GM19099 (cell line): Measurements from ENCODE around the gene TTLL8.

Source experiments
- POLR2A ChIP-seq: IDR thresholded peaks from 3 replicates; pipeline ENCODE4 v1.6.1; 2011; ENCODE audit warnings: low read depth; ENCODE audit not compliant: insufficient read length; ENCODE audit errors: extremely low read depth

TTLL8 gene

DNA sequence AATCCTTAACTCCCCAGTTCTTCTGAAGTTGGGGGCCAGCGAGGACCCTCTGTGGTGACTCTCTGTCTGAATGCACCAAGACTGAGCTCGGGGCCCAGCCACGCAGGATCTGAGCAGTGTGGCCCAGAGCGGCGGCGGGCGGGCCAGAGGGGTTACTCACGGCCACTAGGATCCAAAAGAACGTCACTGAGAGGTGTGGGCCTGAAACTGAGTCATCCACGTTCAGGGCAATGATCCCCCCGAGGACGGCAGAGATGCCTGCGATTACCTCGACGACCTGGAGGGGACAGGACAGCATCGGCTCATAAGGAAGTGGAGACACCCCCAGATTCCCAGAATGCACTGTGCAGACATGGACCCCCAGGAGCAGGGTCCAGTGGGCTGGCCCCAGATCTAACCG lies 16.0 kb upstream of the TTLL8 start:
- no peak for TF ChIP-seq POLR2A

DNA sequence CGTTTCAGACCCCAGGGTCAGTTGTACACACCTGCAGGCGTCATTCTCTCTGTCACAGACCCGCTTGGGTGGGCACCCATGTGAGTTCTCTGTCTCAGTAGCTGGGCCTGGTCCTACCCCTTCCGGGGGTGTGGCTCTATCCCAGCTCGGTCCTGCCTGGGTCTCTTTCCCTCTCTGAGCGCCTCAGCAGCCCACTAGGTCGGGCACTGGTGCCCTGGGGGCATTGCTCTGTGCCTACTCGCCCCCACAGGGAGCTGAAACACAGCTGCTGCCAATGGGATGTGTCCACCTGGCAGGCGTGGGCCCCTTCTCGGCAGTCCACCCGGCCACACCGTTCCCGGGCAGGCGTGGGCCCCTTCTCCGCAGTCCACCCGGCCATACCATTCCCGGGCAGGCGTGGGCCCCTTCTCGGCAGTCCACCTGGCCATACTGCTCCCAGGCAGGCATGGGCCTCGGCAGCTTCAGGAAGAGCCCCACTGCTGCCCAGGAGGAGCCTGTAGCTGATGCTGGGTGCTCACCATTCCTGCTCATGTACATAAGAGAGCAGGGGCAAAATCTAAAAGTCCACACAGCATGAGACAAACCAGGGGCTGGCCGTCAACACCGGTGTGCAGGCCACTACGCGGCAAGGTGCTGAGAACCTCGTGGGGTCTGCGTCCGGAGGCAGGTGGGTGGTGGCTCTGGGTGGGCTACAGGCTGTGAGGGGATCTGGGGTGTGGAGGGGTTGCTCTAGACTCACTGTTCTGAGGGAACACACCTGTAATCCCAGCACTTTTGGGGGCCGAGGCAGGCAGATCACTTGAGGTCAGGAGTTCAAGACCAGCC lies 14.8 kb upstream of the TTLL8 start:
- no peak for TF ChIP-seq POLR2A

DNA sequence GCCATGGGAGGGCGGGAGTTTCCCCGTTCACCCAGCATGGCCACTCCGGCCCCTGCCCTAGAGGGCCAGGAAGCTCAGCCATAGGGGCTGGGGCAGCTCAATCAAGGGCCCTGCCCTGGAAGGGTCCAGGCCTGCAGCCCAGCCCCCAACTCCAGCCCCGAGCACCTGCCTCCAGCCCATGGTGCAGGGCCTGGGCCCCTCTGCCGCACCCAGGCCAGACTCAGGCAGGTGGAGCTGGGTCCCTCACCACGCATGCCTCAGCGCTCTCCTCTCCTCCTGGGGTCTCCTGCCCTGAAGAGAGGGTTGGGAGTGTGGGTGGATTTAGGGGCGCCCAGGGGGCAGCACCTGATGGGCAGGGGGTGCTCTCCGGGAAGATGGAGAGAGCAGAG lies 14.1 kb upstream of the TTLL8 start:
- no peak for TF ChIP-seq POLR2A

DNA sequence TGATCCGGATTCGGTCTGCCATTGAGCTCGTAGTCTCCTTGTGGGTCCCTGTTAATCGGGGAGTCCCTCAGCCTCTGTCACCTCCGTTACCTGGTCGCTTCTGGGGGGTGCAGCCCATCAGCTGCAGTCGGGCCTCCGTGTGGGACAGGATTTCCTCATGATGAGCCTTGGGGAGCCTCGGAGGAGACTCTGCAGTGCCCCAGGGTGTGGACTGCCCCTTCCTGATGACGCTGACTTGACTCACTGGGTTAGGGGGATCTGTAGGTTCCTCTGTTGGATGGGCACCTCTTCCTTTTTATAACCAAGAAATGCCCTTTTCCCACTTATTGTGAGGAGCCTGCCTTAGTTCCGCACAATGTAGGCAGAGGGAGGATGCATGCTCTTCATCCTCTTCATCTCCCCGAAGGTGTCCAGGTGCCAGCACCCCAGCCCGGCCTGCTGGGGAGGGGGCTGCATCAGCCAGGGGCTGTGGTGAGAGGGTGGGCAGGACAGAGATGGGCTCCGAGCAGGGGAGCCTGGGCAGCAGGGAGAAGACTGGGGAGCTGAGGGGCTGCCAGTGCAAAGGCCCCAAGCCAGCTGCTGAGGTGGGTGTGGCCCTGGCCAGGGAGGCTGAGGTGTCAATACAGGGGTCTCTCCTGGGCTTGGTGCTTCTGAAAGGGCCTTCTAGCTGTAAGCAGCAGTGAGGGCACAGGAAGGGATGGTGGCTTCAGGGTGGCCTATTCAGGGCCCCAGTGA lies 13.5 kb upstream of the TTLL8 start:
- TF ChIP-seq POLR2A, result no peak

DNA sequence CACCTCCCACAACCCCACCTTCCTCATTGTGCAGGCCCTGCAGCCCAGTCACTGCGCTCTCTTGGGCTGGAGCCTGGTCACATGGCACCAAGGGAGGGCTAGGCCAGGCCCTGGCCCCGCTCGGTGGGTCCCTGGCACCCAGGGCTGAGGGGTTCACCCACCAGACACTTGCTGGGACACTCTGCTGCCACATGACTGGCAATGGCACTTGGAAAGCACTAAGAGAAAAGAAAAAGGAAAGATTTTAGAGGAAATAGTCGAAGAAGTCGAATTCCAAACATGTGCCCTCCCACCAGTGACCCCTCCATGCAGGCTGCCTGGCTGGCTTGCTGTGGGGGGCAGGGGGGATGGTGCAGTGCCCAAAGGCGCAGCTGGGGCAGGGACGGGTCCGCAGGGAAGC lies 12.3 kb upstream of the TTLL8 start:
- TF ChIP-seq POLR2A, result no peak

DNA sequence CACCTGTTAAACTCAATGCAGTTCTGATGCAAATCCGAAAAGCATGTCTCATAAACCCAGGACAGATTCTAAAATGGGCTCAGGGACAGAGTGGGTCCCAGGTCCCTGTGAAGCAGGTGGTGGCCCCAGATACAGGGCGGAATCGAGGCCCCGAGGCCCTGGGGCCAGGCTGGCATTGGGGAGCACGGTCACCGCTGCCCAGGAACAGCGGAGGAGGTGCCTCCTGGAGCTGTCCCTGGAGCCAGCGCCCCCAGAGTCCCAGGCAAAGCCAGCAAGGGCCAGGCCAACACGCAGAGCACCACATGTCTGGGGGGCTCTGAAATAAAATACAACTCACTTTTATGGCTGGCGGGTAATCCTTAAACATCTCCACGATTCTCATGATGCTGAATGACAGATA lies 10.0 kb upstream of the TTLL8 start:
- no peak for TF ChIP-seq POLR2A

DNA sequence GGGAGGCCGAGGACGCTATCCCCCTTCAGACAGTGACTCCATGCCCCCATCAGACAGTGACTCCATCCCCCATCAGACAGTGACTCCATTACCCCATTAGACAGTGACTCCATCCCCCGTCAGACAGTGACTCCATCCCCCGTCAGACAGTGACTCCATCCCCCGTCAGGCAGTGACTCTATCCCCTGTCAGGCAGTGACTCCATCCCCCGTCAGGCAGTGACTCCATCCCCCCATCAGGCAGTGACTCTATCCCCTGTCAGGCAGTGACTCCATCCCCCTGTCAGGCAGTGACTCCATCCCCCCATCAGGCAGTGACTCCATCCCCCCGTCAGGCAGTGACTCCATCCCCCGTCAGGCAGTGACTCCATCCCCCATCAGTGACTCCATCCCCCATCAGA lies 9.1 kb upstream of the TTLL8 start:
- TF ChIP-seq POLR2A, result no peak

DNA sequence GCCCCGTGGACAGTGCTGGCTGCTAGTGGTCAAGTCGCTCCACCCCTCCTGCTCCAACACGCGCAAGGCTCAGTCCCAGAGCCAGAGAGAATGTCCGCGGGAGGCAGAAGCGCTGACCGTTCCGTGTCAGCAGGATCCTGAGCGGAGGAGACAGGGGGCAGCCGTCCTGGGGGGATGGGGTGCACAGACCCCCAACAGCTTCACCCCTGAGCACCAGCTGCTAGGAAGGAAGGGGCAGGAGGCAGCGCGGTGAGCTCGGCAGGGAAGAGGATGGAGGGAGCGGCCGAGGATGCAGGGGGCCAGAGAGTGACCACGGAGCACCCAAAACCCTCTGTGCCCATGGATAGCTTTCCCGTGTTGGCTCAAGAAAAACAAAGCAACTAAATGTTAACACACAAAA lies 6.4 kb upstream of the TTLL8 start:
- TF ChIP-seq POLR2A, result no peak

DNA sequence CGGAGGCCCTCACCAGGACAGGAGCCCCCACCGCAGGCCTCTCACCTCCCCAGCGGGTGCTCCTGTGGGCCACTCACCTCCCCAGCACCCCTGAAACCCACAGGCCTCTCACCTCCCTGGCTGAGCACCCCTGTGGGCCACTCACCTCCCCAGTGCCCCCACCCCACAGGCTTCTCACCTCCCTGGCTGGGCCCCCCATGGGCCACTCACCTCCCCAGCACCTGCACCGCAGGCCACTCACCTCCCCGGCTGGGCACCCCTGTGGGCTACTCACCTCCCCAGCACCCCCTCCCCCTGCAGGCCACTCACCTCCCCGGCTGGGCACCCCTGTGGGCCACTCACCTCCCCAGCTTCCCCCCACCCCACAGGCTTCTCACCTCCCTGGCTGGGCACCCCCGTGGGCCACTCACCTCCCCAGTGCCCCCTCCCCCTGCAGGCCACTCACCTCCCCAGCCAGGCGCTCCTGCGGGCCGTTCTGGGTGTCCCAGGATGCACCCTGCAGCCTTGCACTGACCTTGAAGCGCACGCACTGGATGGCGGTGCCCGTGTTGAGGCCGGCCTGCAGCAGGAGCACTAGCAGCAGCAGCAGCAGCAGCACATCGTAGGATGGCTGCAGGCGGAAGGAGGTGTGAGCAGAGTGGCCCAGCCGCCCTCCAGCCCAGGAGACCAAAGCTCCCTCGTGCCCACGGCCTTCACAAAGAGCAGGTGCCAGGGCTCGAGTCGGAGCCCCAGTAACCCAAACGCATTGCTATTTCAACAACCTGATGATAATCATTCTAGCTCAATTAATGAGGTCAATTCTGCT lies 5.7 kb upstream of the TTLL8 start:
- no peak for TF ChIP-seq POLR2A

DNA sequence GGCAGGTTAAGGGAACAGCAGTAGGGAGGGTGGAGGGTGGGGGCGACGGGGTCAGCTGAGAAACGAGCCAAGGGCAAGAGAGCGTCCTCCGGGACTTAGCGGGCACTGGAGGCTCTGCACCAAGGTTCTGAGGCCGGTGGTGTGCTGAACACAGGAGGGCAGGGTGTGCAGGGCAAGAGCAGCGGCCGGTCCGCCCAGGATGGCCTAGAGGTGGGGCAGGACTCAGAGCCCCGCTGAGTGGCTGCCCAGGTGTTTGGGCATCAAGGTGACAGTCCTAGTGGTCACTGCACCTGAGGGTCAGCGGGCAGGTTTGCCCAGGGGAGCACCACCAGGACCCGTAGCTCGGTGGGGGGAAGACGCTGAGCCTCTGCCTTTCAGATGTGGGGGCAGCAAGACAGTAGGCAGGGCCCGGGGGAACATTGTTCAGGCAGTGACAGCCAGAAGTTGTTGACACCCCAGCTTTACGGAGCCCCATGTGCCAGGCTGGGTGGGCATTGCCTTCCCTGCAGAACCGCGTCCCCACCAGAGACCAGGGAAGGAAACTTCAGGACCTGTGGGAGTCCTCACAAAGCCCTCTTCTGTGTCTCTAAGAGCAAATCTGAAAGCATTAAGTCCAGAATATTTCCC lies 4.5 kb upstream of the TTLL8 start:
- no peak for TF ChIP-seq POLR2A

DNA sequence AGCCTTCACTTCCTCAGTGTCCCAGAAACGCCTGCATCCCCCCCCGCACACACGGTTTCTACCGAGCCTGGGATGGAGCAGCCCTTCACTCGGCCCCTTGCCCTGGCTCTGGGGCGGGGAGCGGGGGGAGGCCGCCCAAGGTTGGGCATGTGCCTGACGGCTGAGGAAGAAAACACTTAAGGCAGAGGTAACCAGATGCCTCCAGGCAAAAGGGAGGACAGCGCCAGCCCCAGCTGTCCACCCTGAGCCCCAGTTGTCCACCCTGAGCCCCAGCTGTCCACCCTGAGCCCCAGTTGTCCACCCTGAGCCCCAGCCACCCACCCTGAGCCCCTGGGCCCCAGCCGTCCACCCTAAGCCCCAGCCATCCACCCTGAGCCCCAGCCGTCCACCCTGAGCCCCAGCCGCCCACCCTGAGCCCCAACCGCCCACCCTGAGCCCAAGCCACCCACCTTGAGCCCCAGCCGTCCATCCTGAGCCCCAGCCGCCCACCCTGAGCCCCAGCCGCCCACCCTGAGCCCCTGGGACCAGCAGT lies 3.8 kb upstream of the TTLL8 start:
- no peak for TF ChIP-seq POLR2A

DNA sequence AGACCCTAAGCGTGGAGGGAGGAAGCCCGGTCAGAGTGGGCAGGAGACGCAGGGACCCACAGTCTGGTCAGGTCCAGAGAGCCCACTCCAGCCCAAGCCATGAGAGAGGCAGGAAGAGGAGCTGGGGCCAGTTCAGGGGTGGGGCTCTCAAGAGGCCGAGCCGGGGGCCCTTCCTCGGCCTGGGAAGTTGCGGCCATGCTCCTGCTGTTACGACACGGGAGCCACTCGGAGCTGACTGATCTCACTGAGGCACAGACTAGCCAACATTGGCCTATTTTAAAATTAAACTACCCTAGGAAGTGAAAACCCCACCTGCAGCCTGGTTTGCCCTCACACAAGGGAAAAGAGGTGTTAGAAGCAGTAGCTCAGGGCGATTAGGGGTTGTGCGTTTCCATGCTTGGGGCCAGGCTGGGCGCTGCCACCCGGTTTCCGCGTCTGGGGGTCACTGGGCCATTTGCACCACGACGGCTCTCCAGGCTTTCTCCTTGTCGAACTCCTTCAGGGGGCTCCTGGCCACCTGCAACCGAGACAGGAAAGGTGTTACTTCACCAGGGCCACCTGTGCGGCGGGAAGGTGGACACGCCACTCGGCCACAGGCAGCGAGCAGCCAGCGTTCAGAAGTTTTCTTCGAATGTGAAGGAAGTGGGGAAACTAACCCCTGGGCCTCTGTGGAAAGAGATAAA lies 3.2 kb upstream of the TTLL8 start:
- no peak for TF ChIP-seq POLR2A

DNA sequence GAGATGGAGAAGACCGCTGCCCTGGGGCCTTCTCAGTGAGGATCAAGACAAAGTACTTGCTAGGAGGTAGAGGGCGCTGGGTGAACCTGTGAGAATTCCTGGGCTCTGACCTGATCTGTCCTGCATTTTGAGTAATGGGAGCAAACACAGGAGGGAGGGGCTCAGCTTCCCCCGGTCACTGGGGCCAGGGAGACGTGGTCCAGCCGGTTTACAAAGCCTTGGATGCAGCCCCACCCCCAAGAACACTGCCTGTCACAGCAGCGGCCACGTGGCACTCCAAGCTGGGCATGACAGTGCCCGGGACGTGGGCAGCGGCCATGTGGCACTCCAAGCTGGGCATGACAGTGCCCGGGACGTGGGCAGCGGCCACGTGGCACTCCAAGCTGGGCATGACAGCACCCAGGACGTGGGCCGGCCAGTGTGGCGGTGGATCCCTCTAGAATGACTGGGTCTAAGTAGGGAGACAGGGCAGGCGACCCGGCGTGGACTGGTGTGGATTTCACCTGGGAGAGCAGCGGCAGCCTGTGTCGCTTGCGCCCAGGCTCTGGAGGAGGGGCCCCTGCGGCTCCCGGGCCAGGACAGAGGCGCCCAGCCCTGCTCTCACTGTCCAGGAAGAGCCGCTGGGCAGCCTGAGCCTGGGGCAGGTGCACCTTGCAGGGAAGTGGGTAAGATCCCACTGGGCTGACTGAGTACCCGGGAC lies 2.5 kb upstream of the TTLL8 start:
- TF ChIP-seq POLR2A, result no peak

DNA sequence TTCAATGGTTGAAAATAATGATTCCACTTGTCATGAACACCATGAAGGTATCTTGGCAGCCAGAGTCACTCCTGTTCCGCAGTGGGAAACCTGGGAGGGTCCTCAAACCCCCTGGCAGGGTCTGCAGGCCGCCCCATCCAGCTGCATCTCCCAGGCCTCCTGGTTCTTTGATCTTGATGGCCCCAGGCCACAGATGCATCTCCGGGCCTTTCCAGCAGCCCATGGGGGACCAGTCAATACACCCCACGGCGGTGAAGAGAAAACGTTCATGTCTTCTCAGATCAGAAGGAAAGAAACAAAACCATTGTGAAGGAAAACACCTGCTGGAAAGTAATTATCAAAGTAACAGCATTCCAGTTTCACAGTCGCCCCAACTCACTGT lies 1.8 kb upstream of the TTLL8 start:
- no peak for TF ChIP-seq POLR2A
